SK-N-MC (cell line): ENCODE measurements around the gene MUSTN1.

Experiments
- DNase-seq: peaks from one replicate; pipeline ENCODE4 v3.0.0-alpha.2; 2011; ENCODE audit warnings: low read depth, low spot score
- H3K27ac ChIP-seq: fragments of 200-600 bp; sonication (generic); 2 replicates; pipeline ENCODE4 v1.5.1; 2016; ENCODE audit warnings: mixed run types
- H3K36me3 ChIP-seq: fragments of 200-600 bp; sonication (generic); 2 replicates; pipeline ENCODE4 v1.6.1; 2017; ENCODE audit warnings: antibody characterized with exemption, low read length, mixed read lengths; ENCODE audit not compliant: insufficient read depth
- H3K4me3 ChIP-seq: fragments of 200-600 bp; sonication (generic); 2 replicates; pipeline ENCODE4 v1.5.1; 2016
- H3K9ac ChIP-seq: fragments of 200-600 bp; sonication (generic); 2 replicates; pipeline ENCODE4 v1.8.0; 2017; ENCODE audit warnings: mixed run types, mixed read lengths; ENCODE audit not compliant: insufficient read length
- H3K9me3 ChIP-seq: fragments of 200-600 bp; sonication (generic); 2 replicates; pipeline ENCODE4 v1.6.1; 2017; ENCODE audit warnings: low read depth, mild to moderate bottlenecking, antibody characterized with exemption, low read length, moderate library complexity, mixed read lengths
- EZH2 ChIP-seq: fragments of 200-600 bp; sonication (generic); IDR thresholded peaks from one replicate; pipeline ENCODE4 v1.6.1; 2017; ENCODE audit warnings: antibody characterized with exemption
- FOXP2 ChIP-seq: optimal IDR thresholded peaks from 2 replicates; pipeline ENCODE3; 2011; ENCODE audit warnings: mild to moderate bottlenecking, moderate library complexity; ENCODE audit not compliant: insufficient read depth; ENCODE audit errors: extremely low read length, control extremely low read depth
- POLR2AphosphoS5 ChIP-seq: IDR thresholded peaks from 2 replicates; pipeline ENCODE4 v1.6.1; 2012; ENCODE audit warnings: mild to moderate bottlenecking, low read depth, low read length, borderline replicate concordance

The MUSTN1 gene

DNA sequence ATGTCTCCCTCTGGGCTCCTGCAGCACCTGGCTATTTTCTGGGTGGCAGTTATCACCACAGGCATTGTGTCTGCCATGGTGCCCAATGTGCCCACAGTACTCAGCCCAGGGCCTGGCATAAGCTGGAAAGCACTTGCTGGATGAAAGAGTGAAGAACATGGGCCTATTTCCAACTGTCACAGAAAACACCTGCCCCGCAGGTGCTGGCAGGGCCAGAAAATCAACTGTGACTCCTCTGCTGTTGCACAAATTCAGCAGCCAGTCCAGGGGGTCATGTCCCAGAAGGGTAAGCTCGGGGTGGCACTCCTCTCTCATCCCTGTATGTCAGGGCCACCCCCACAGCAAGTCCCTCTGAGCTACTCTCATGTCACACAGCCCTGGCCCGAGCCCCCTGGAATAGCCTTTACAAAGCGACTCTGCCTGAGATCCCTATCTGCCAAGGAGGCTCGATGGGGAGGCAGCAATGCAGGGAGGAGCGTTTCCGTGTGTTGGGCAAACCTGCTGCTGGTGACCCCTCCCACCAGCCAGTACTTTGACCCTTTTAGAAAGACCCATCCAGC is 23.3 kb downstream of the MUSTN1 start:
- H3K9ac ChIP-seq, result no peak overlapping the region
- no peak overlapping the region for H3K4me3 ChIP-seq
- H3K27ac ChIP-seq, result no peak overlapping the region
- no peak for DNase-seq
- TF ChIP-seq POLR2AphosphoS5 (no peak), EZH2 (no peak), FOXP2 (no peak)
- H3K36me3 ChIP-seq, result no peaks in the 10 kb centered on the region
- no peaks in the 10 kb centered on the region for H3K9me3 ChIP-seq

DNA sequence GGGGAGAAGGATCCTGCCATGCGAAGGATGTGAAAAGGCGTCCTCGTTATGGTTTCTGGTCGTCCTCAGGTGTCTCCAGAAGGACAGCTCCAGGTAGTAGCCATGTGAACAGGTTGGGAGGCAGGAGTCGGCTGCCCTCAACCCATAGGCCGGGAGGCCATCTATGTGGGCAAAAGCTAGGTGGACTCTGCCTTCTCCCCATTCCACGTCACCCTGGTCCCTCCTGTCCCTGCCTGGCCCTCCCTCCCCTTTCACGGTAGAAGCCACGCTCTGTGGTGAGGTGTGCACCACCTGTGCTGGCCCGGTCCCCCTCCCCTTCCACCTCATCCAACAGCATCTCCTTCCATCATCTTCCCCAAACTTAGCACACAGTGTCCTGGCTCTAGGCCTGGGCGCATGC is 23.9 kb downstream of the MUSTN1 start:
- no peak overlapping the region for H3K27ac ChIP-seq
- no peak overlapping the region for H3K4me3 ChIP-seq
- DNase-seq, result no peak
- no peaks in the 10 kb centered on the region for H3K36me3 ChIP-seq
- no peak for TF ChIP-seq FOXP2
- no peak for TF ChIP-seq POLR2AphosphoS5
- TF ChIP-seq EZH2, result no peak
- H3K9ac ChIP-seq, result no peak overlapping the region
- H3K9me3 ChIP-seq, result no peaks in the 10 kb centered on the region

DNA sequence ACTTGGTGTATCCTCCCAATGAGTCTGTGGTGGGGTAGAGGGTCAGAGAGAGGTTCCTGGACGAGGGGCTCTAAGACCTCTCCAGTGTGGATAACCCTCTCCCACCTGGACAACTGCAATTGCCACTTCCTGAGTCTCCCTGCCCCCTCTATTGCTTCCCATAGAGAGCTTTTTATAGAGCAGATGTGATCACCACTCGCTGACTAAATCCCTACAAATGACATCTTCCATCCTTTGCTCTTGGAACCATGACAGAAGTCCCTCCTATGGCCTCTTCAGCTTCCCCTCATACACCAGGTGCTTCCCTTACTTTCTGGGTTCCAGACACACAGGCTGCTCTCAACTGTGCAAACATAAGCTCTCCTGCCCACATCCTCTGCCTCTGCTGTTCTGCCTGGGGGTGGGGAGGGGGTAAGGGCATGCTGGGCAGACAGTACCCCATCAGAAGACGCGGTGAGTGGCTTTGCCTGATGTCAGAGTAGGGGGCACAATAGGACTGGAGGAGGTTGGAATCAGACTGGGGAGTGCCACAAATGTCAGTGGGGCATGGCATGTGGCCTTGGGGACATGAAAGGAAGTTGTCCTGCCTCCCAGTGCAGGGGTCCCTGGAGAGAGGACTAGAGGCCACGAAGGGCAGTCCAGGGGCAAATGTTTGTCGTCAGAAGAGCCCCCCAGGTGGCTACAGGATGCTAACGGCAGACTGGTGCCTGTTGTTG is 25.0 kb downstream of the MUSTN1 start:
- H3K9me3 ChIP-seq, result no peaks in the 10 kb centered on the region
- no peaks in the 10 kb centered on the region for H3K36me3 ChIP-seq
- H3K9ac ChIP-seq, result no peak overlapping the region
- no peak for DNase-seq
- no peak for TF ChIP-seq POLR2AphosphoS5
- no peak for TF ChIP-seq FOXP2
- TF ChIP-seq EZH2, result no peak
- no peak overlapping the region for H3K27ac ChIP-seq
- no peak overlapping the region for H3K4me3 ChIP-seq

DNA sequence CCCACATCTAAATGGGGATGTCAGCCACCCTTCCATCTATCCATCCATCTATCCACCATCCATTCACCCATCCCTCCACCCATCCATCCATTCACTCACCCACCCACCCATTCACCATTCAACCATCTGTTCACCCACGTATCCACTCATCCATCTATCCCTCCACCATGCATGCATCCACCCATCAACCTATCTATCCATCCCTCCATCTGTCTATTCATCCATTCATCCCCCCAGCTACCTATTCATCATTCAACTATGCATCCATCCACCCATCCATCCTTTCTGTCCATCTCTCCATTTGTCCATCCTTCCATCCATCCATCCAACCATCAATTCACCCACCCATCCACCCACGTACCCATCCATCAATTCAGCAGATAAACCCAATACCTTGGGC is 25.7 kb downstream of the MUSTN1 start:
- H3K36me3 ChIP-seq, result no peaks in the 10 kb centered on the region
- H3K9ac ChIP-seq, result no peak overlapping the region
- H3K9me3 ChIP-seq, result no peaks in the 10 kb centered on the region
- no peak overlapping the region for H3K27ac ChIP-seq
- no peak overlapping the region for H3K4me3 ChIP-seq
- TF ChIP-seq POLR2AphosphoS5, result no peak
- DNase-seq, result no peak

DNA sequence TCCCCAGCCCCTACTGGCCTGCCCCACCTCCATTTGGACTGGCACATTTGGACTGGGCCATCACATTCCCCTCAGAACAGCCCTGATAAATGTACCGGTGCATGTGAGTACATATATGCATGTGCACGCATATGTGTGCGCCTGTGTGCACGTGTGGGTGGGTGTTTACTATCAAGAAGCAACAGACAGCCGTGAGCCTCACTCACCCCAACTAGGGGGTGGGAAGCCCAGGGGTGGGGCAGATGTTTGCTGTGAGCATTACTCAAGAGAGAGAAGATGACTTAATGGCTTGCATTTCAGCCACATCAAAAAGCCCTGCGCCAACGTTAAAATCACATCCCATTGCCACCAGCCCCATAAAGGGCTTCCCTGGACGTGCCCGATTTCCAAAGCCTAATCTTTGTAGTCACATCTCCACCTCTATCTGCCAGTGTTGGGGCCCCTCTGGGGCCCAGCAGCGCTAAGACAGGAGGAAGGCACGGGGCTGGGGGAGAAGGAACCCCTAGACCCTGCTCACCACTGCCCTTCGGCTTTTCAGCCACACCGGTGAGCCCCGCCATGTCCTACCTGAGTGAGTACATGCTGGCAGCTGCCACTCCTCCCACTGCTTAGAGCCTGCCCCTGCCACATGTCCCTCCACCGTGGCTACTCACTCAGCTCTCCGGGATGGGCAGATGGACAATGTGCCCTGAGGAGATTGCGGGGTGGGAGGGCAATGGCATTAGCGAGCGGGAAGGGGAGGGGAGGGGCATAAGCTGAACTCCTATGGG is 29.4 kb downstream of the MUSTN1 start:
- H3K9ac ChIP-seq, result no peak overlapping the region
- H3K36me3 ChIP-seq, result no peaks in the 10 kb centered on the region
- no peaks in the 10 kb centered on the region for H3K9me3 ChIP-seq
- H3K4me3 ChIP-seq, result no peak overlapping the region
- TF ChIP-seq EZH2 (no peak), POLR2AphosphoS5 (no peak), FOXP2 (no peak)
- DNase-seq, result no peak
- H3K27ac ChIP-seq, result no peak overlapping the region

DNA sequence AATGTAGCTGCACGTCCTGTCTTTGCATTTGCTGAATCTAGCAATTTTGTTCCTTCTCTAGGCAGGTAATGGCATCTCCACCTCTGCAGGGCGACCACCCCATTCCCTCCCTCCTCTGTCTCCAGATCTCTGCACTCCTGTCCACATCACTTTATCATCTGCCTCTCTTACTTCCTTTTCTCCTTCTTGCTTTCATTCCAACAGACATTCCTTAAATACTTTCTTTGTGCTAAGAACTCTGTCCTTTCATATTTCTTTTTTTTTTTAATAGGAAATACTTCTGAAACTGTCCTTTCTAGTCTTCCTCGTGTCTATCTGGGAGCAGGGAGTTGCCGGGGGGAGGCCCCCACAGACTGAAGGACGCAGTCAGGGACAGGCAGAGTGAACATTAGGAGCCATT is 33.0 kb downstream of the MUSTN1 start:
- Histone ChIP-seq H3K9me3 (no peaks in the 10 kb centered on the region), H3K36me3 (no peaks in the 10 kb centered on the region), H3K27ac (no peak overlapping the region), H3K9ac (no peak overlapping the region), H3K4me3 (no peak overlapping the region)
- DNase-seq, result no peak
- TF ChIP-seq POLR2AphosphoS5, result no peak
- no peak for TF ChIP-seq EZH2
- no peak for TF ChIP-seq FOXP2

DNA sequence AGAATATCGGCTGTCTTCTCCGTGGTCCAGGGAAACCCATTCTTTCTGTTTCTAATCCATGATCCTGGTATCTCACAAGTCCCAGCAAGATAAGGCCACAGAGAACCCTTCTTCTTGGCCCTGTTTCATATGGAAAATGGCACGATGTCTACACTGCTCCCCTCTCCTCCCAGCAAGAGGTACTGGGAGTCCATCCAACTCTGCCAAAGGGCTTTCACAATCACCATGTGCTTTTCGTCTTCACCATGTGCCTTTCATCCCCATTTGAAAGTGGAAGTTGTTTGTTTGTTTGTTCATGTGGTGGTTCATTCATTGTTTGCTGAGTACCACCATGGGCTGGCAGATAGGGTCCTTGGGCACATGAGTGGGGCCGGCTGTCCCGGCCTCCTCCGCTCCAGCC is 34.7 kb downstream of the MUSTN1 start:
- DNase-seq, result no peak
- TF ChIP-seq POLR2AphosphoS5 (no peak), EZH2 (no peak), FOXP2 (no peak)

DNA sequence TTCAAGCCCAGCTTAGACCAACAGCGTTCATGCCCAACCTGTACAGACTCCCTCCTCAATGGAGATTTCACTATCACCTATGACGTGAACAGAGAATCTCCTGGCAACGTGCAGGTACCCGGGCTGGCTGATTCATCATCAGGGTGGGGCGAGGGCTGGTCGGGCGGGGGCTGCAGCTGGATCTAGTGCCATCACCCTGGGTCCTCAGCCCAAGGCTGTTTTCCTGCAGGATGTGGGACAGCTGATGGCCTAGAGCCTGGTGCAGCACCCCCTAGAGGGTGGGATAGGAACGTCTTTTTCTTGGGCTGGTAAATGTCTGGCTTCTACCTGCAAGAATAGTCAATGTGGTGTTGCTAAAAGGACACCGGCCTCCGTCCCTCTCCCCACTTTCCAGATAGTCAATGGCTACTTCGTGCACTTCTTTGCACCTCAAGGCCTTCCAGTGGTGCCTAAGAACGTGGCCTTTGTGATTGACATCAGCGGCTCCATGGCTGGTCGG is 35.8 kb downstream of the MUSTN1 start:
- Histone ChIP-seq H3K9me3 (no peaks in the 10 kb centered on the region), H3K4me3 (no peak overlapping the region), H3K9ac (no peak overlapping the region), H3K27ac (no peak overlapping the region), H3K36me3 (no peaks in the 10 kb centered on the region)
- no peak for TF ChIP-seq POLR2AphosphoS5
- no peak for TF ChIP-seq FOXP2
- TF ChIP-seq EZH2, result no peak
- DNase-seq, result no peak

More for the DNA sequence above, 34.7 kb downstream of the MUSTN1 start:
- no peaks in the 10 kb centered on the region for H3K9me3 ChIP-seq
- H3K36me3 ChIP-seq, result no peaks in the 10 kb centered on the region
- no peak overlapping the region for H3K9ac ChIP-seq
- no peak overlapping the region for H3K4me3 ChIP-seq
- H3K27ac ChIP-seq, result no peak overlapping the region
